GOT3 (cell line): ENCODE measurements around the gene AK9.
"Not testable (repeated sequence)": the region's sequence is repeated elsewhere in the genome, so short reads cannot be mapped to it uniquely, and the experiment has no call there.

ENCODE experiments used
- DNase-seq: peaks from one replicate; lab custom pipeline; 2025; ENCODE audit warnings: mixed read lengths; lab: John Stamatoyannopoulos, UW

Gene AK9

GRCh38 chr6:109690737-109691621 is at the start of gene AK9, which contains the start of gene FIG4:
TSS of gene AK9 (minus strand) at chr6:109691202. CDS start at chr6:109675745, 15,457 bp downstream.
TSS of gene FIG4 (plus strand) at chr6:109691296. CDS start at chr6:109691436, 140 bp downstream.
- DNase-seq: peak; percentile 55

DNA sequence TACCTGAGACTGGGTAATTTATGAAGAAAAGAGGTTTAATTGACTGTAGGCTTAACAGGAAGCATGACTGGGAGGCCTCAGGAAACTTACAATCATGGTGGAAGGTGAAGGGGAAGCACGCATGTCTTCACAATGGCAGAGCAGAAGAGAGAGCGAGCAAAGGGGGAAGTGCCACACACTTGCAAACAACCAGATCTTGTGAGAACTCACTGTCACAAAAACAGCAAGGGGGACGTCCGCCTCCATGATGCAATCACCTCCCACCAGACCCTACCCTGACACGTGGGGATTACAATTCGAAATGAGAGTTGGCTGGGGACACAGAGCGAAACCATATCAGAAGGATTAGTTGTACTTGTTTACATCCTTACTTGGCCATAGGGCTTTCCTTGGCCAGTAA is 49.8 kb upstream of the AK9 start:
- no peak for DNase-seq

DNA sequence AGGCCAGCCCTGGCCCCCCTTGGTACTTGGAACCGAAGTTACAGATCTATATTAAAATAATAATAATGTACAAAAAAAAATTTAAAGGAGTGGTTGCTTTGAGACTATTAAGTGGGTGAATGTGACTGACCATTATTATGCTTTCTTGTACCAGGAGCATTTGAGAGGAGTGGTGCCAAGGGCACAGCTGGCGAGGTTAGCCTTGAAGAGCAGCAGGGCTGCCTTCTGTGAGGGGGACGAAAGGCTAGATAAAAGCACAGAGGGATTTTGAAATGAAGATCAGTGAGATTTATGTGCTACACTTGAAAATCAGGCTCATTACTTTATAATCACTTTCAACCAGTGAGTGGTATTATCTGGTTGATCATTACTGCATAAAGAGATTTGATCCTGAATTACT is 48.7 kb upstream of the AK9 start:
- no peak for DNase-seq

DNA sequence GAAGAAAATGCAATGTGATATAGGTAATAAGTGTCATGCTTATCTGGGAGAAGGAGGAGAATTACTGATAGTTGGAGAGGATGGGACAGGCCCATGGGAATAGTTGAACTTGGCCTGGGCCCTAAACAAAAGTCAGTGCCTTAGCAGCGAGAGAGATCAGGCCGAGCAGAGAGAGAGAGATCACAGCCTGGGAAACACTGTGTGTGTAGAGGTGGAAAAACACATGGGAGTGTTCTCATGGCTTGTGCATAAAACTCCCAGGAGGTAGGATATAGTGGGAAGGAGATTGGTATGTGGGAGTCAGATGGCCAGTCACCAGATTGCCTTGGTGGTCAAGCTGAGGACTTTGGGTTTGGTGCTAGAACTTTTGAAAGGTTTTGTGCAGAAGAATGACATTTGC is 47.7 kb upstream of the AK9 start:
- DNase-seq: no peak

DNA sequence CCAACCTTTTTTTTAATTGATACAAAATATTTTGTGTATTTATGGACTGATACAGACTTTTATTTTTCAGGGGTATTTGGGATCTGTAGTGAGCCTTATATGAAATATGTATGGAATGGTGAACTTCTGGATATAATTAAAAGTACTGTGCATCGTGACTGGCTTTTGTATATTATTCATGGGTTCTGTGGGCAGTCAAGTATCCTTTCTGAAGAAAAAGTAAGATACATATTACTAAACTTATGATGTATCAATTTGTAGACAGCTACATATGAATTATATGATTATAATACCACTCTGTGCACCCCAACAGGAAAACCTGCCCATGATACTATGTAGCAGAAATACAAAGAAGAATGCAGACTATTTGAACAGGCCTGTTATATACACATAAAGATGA is 47.3 kb upstream of the AK9 start:
- no peak for DNase-seq

GRCh38 chr6:109736273-109737025 is 45.4 kb upstream of the AK9 start:
- DNase-seq: no peak

GRCh38 chr6:109725250-109725649 is 34.2 kb upstream of the AK9 start:
- not testable (repeated sequence) for DNase-seq

- DNase-seq: no peak
Measured at GRCh38 chr6:109722564-109723254, 31.7 kb upstream of the AK9 start.

DNA sequence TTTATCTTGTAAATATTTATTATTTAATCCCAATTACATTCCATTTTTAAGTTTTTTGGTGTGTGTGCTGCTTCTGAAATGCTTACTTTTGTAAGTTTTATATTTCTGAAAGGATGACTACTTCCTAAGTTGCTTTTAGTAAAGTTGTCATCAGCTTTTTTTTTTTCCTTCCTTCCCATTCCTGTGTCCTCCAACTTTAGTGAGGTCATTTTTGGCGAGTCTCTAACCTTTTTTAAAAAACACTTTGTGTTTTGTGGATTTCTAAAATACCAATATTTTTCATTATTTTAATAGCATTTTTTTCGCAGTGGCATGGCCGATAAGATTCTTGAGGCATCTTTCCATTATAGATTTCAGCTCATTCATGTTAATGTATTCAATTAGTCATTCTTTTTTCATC is 31.0 kb upstream of the AK9 start:
- no peak for DNase-seq

GRCh38 chr6:109720311-109720710 is 29.3 kb upstream of the AK9 start:
- DNase-seq: no peak

- DNase-seq: no peak
Measured at GRCh38 chr6:109718991-109719390, 28.0 kb upstream of the AK9 start.

GRCh38 chr6:109717971-109718370 is 27.0 kb upstream of the AK9 start:
- no peak for DNase-seq

- no peak for DNase-seq
Measured at GRCh38 chr6:109715616-109716015, 24.6 kb upstream of the AK9 start.

DNA sequence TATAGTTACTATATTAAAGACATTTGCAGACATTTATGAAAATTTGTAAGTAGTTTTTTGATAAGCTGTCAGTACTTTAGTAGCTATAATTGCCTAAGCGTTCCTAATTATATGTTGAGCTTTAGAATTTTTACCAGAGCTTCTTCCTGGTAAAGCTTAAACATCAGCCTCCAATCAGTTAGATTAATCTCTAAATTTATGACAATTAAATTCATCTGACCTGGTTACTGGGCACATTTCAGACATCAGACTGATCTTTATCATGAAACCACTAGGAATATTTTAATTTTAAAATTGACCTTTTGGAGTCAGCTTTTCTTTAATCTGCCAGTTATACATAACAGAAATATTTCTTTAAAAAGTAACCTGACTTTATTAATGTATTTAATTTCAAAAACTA is 23.6 kb upstream of the AK9 start:
- no peak for DNase-seq

GRCh38 chr6:109714166-109714565 is 23.2 kb upstream of the AK9 start:
- no peak for DNase-seq

- DNase-seq: no peak
Measured at GRCh38 chr6:109713097-109713496, 22.1 kb upstream of the AK9 start.

DNA sequence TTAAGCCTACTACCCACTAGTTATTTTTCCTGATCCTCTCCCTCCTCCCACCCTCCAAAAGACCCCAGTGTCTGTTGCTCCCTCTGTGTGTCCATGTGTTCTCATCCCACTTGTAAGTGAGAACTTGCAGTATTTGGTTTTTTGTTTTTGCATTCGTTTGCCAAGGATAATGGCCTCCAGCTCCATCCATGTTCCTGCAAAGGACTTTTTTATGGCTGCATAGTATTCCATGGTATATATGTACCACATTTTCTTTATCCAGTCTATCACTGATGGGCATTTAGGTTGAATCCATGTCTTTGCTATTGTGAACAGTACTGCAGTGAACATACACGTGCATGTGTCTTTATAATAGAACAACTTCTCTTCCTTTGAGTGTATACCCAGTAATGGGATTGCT is 17.1 kb upstream of the AK9 start:
- DNase-seq: not testable (repeated sequence)

- DNase-seq: no peak
Measured at GRCh38 chr6:109706513-109706912, 15.5 kb upstream of the AK9 start.

DNA sequence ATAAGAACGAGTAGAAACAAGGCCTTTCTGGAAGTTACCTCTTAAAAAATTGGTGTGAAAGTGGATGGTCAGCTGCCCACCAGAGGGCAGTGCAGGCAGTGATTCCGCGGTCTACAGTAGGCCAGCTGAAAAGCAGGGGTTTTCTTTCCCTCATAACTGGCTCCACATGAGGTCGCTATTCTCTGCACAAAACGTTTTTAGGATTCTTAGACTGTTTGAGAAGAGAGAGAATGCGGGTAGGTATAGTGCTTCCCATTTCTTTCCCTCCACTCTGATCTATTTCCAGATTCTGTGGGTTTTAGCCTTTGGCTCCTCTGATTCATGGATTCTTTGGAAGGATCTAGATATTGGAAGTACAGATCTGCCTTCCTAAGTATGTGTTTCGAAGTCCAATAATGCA is 14.3 kb upstream of the AK9 start:
- peak; percentile 37 for DNase-seq

- DNase-seq: no peak
Measured at GRCh38 chr6:109702791-109703190, 11.8 kb upstream of the AK9 start.

GRCh38 chr6:109701774-109702173 is 10.8 kb upstream of the AK9 start:
- no peak for DNase-seq

GRCh38 chr6:109701221-109701620 is 10.2 kb upstream of the AK9 start:
- no peak for DNase-seq

- no peak for DNase-seq
Measured at GRCh38 chr6:109696355-109696754, 5.4 kb upstream of the AK9 start.
